Upper lobe of left lung (tissue), 4 donors: Measurements from ENCODE around the gene AGAP1.

ENCODE experiments used
- POLR2A ChIP-seq, 4 donors: fragments of 450-650 bp; IDR thresholded peaks; one replicate each; pipeline ENCODE4 v1.5.1; 2016 to 2017; ENCODE audit warnings: antibody characterized with exemption in 4 of 4, mild to moderate bottlenecking in 2 of 4
- TF ChIP-seq, protein P1 (sequence below), 6 experiments: fragments of 450-650 bp in 4 of 6; fragments of 200-600 bp in 2 of 6; sonication (generic) in 2 of 6; IDR thresholded peaks; one replicate each; pipeline ENCODE4 v1.5.1; 2016 to 2019; ENCODE audit warnings: antibody characterized with exemption in 6 of 6

DNA sequence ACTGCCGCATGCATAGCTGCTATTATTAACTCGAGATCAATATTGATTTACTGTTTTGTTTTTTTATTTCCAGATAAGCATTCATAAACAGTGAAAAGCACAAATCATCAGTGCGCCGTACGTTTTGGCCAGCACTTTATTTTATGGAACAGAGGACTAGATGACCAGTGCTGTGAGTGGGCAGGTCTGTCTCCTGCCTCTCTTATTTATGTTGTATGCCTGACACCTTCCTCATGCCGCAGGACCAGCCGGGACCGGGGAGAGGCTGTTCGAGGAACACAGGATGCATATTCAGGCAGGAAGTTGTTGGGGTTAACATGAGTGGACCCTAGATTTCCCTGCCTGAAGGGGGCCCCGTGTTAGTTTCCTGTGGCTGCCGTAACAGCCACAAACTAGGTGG lies 72.6 kb downstream of the AGAP1 start:
- TF ChIP-seq, protein P1, sequence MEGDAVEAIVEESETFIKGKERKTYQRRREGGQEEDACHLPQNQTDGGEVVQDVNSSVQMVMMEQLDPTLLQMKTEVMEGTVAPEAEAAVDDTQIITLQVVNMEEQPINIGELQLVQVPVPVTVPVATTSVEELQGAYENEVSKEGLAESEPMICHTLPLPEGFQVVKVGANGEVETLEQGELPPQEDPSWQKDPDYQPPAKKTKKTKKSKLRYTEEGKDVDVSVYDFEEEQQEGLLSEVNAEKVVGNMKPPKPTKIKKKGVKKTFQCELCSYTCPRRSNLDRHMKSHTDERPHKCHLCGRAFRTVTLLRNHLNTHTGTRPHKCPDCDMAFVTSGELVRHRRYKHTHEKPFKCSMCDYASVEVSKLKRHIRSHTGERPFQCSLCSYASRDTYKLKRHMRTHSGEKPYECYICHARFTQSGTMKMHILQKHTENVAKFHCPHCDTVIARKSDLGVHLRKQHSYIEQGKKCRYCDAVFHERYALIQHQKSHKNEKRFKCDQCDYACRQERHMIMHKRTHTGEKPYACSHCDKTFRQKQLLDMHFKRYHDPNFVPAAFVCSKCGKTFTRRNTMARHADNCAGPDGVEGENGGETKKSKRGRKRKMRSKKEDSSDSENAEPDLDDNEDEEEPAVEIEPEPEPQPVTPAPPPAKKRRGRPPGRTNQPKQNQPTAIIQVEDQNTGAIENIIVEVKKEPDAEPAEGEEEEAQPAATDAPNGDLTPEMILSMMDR (IDR thresholded peaks at IDR 0.05): no peak
- no peak for TF ChIP-seq POLR2A (IDR thresholded peaks at IDR 0.05)
